ENCODE results near the gene LRPAP1.

DNA sequence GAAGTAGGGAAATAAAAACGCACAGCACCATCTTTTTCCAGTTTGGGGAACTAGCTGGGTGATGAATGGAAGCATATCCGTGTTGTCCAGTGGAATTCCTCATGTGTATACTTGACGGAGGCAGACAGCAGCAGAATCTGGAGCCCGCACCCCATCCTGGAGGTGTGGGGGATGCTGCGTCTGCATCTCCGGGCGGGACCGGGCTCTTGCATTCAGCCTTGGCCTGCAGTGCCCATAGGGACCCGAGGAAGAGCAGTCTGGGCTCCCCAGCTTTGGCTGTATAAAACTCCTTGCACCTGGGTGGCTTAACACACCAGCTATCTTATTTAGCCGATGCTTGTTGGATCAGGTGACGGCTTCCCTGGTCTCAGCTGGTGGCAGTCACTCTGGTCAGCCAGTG lies 39.7 kb upstream of the LRPAP1 start:
- TF ChIP-seq POLR2A (IDR thresholded peaks at IDR 0.05; ENCODE audit: low read depth): no peak
- TF ChIP-seq, protein P1, sequence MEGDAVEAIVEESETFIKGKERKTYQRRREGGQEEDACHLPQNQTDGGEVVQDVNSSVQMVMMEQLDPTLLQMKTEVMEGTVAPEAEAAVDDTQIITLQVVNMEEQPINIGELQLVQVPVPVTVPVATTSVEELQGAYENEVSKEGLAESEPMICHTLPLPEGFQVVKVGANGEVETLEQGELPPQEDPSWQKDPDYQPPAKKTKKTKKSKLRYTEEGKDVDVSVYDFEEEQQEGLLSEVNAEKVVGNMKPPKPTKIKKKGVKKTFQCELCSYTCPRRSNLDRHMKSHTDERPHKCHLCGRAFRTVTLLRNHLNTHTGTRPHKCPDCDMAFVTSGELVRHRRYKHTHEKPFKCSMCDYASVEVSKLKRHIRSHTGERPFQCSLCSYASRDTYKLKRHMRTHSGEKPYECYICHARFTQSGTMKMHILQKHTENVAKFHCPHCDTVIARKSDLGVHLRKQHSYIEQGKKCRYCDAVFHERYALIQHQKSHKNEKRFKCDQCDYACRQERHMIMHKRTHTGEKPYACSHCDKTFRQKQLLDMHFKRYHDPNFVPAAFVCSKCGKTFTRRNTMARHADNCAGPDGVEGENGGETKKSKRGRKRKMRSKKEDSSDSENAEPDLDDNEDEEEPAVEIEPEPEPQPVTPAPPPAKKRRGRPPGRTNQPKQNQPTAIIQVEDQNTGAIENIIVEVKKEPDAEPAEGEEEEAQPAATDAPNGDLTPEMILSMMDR (IDR thresholded peaks at IDR 0.05): no peak
- TF ChIP-seq POLR2AphosphoS5 (IDR thresholded peaks at IDR 0.05): no peak
- no peak for TF ChIP-seq EP300 (IDR thresholded peaks at IDR 0.05)

Data from esophagus muscularis mucosa (tissue), 4 donors.